Ishikawa (cell line): ENCODE measurements around the gene HS6ST2.

Experiments used
- CREB1 ChIP-seq: IDR thresholded peaks from 2 replicates; pipeline ENCODE4 v1.6.1; 2012; ENCODE audit warnings: low read depth
- EP300 ChIP-seq: IDR thresholded peaks from 2 replicates; pipeline ENCODE4 v1.6.1; 2012; ENCODE audit warnings: borderline replicate concordance
- FOXM1 ChIP-seq: IDR thresholded peaks from 2 replicates; pipeline ENCODE4 v1.6.1; 2012; ENCODE audit warnings: low read depth, borderline replicate concordance
- TAF1 ChIP-seq: IDR thresholded peaks from 2 replicates; pipeline ENCODE4 v1.6.1; 2012; ENCODE audit warnings: low read depth, mild to moderate bottlenecking

DNA sequence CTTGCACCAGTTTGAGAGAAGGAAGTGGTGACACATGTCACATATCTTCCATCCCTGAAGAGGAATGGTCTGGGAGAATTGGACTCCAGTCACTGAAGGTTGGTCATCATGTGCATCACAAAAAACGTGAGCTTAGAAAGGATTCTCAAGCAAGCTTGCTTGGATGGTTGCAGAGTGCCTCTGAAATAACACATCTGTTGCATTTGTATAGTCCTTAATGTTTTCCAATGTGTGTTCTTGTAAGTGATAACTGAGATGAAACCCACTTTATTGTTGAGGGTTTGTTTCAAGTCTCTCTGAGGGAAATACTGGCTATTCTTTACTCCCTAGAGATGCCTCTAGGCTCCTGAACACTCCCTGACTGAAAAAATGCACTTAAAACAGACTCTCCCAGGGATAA lies 285.1 kb downstream of the HS6ST2 start:
- TF ChIP-seq FOXM1, result no peak
- TF ChIP-seq CREB1, result no peak
- TF ChIP-seq TAF1, result no peak
- TF ChIP-seq EP300, result no peak
